Measurements from ENCODE around the gene PINLYP. TPM values are rescaled to one million over a fixed set of nuclear protein-coding genes. Genes with fewer than 3 reads are reported as not detected.

PINLYP gene
- total and polyA plus RNA-seq, 9 of the 15 experiments (the other 6 are each of a cell fraction or from before 2014, with no cell fraction given) = 1.00 to 6.7 (median 2.2) TPM

DNA sequence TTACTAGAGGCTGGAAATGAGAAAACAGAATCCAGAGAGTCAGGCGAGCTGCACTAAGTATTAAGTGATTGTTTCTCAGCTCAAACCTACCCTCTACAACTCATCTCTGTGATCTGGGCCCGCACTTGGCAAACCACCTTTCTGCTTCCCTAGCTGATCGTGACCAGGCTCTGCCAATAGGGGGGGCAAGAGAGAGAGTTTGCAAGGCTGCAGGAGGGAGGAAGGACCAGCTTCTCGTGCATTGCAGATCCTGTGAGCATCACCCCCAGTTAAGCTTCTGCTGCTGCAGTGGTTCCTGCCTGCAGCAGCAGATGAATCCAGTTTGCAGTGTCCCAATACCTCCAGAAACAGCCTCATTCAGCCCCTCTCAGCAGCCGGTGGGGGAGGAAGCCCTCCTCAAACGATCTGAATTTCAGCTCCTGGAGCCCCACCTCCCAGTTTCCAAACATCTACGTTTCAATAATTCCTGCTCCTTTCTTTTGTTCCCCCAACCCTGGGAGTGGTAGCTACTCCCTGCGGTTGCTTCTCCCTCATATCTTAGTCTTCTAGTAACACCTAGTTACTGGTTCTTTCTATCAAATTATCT lies 20.3 kb upstream of the PINLYP start (continued):
- TF ChIP-seq, protein P1, sequence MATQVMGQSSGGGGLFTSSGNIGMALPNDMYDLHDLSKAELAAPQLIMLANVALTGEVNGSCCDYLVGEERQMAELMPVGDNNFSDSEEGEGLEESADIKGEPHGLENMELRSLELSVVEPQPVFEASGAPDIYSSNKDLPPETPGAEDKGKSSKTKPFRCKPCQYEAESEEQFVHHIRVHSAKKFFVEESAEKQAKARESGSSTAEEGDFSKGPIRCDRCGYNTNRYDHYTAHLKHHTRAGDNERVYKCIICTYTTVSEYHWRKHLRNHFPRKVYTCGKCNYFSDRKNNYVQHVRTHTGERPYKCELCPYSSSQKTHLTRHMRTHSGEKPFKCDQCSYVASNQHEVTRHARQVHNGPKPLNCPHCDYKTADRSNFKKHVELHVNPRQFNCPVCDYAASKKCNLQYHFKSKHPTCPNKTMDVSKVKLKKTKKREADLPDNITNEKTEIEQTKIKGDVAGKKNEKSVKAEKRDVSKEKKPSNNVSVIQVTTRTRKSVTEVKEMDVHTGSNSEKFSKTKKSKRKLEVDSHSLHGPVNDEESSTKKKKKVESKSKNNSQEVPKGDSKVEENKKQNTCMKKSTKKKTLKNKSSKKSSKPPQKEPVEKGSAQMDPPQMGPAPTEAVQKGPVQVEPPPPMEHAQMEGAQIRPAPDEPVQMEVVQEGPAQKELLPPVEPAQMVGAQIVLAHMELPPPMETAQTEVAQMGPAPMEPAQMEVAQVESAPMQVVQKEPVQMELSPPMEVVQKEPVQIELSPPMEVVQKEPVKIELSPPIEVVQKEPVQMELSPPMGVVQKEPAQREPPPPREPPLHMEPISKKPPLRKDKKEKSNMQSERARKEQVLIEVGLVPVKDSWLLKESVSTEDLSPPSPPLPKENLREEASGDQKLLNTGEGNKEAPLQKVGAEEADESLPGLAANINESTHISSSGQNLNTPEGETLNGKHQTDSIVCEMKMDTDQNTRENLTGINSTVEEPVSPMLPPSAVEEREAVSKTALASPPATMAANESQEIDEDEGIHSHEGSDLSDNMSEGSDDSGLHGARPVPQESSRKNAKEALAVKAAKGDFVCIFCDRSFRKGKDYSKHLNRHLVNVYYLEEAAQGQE (IDR thresholded peaks at IDR 0.05; ENCODE audit: borderline replicate concordance) = peak; percentile 46; the same call in 1 of the 2 replicates
- TF ChIP-seq, protein P1 (CRISPR knock-in tag; IDR thresholded peaks at IDR 0.05; ENCODE audit: low read depth) = no peak
- TF ChIP-seq ZNF561 (CRISPR knock-in tag; conservative IDR thresholded peaks at IDR 0.05) (no peak), NR1H2 (CRISPR knock-in tag; IDR thresholded peaks at IDR 0.05) (no peak), ETV5 (CRISPR knock-in tag; IDR thresholded peaks at IDR 0.05; ENCODE audit: low read depth) (no peak), POLR2B (IDR thresholded peaks at IDR 0.05; ENCODE audit: low read depth, partially characterized antibody) (no peak), RBBP5 (IDR thresholded peaks at IDR 0.05; ENCODE audit: borderline replicate concordance, insufficient read depth, low read length, poor library complexity, severe bottlenecking) (no peak), TAL1 (IDR thresholded peaks at IDR 0.05) (no peak), PURB (CRISPR knock-in tag; IDR thresholded peaks at IDR 0.05; ENCODE audit: low read depth) (no peak), PCBP2 (IDR thresholded peaks at IDR 0.05; ENCODE audit: low read depth, low read length, poor library complexity, severe bottlenecking) (no peak), MTA3 (IDR thresholded peaks at IDR 0.05; ENCODE audit: borderline replicate concordance) (no peak)
- TF ChIP-seq, protein P2, sequence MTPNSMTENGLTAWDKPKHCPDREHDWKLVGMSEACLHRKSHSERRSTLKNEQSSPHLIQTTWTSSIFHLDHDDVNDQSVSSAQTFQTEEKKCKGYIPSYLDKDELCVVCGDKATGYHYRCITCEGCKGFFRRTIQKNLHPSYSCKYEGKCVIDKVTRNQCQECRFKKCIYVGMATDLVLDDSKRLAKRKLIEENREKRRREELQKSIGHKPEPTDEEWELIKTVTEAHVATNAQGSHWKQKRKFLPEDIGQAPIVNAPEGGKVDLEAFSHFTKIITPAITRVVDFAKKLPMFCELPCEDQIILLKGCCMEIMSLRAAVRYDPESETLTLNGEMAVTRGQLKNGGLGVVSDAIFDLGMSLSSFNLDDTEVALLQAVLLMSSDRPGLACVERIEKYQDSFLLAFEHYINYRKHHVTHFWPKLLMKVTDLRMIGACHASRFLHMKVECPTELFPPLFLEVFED (CRISPR knock-in tag; conservative IDR thresholded peaks at IDR 0.05) = no peak
- TF ChIP-seq, protein P3, sequence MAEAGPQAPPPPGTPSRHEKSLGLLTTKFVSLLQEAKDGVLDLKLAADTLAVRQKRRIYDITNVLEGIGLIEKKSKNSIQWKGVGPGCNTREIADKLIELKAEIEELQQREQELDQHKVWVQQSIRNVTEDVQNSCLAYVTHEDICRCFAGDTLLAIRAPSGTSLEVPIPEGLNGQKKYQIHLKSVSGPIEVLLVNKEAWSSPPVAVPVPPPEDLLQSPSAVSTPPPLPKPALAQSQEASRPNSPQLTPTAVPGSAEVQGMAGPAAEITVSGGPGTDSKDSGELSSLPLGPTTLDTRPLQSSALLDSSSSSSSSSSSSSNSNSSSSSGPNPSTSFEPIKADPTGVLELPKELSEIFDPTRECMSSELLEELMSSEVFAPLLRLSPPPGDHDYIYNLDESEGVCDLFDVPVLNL (CRISPR knock-in tag; IDR thresholded peaks at IDR 0.05; ENCODE audit: low read depth) = no peak

Measured in K562 (cell line).